NB4 (cell line): ENCODE results near the gene VRK2.
"Not testable (repeated sequence)": the region's sequence is repeated elsewhere in the genome, so short reads cannot be mapped to it uniquely, and the experiment has no call there.

Source experiments
- DNase-seq: peaks from one replicate; pipeline ENCODE4 v3.0.0; 2010; ENCODE audit warnings: low read depth
- H3K4me3 ChIP-seq: one replicate; pipeline ENCODE4 v1.5.1; 2011; ENCODE audit warnings: mild to moderate bottlenecking, low read depth, low read length, moderate library complexity
- CTCF ChIP-seq: IDR thresholded peaks from one replicate; pipeline ENCODE4 v1.5.1; 2012; ENCODE audit warnings: low read depth, low read length
- MAX ChIP-seq: IDR thresholded peaks from 2 replicates; pipeline ENCODE4 v1.6.1; 2011; ENCODE audit warnings: low read depth, low read length
- MYC ChIP-seq: IDR thresholded peaks from 2 replicates; pipeline ENCODE4 v1.6.1; 2011; ENCODE audit warnings: low read depth, low read length
- POLR2A ChIP-seq: IDR thresholded peaks from 2 replicates; pipeline ENCODE4 v1.6.1; 2011; ENCODE audit warnings: mild to moderate bottlenecking; ENCODE audit not compliant: insufficient read length; ENCODE audit errors: extremely low read depth

The VRK2 gene

DNA sequence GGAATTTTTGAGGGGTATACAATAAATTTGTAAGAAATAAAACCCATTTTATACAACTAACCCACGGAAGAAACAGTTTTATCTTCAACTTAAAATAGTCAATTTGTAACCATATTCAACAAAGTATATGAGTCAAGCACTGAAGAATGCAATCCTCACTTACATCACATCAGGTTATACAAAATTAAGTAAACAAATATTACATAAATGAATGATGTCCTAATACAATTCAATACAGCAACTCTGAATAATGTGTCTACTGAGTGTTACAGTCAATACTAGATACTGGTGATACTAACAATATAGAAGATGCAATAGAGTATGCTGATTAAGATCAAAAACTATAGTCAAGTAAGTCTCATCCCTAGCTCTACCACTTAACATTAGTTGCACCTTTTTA, 135.9 kb downstream of the VRK2 start:
- no peak for DNase-seq
- TF ChIP-seq MYC, result no peak
- TF ChIP-seq CTCF, result no peak
- TF ChIP-seq MAX, result no peak
- TF ChIP-seq POLR2A, result no peak
- no peak overlapping the region for H3K4me3 ChIP-seq

GRCh38 chr2:58186501-58186900, 139.9 kb downstream of the VRK2 start:
- DNase-seq, result no peak
- no peak overlapping the region for H3K4me3 ChIP-seq
- TF ChIP-seq MAX (no peak), MYC (no peak), POLR2A (no peak), CTCF (no peak)

- DNase-seq, H3K4me3 ChIP-seq: not testable (repeated sequence)
Measured at GRCh38 chr2:58187022-58187421, 140.4 kb downstream of the VRK2 start.

GRCh38 chr2:58194458-58194857, 147.9 kb downstream of the VRK2 start:
- no peak overlapping the region for H3K4me3 ChIP-seq
- DNase-seq, result no peak
- TF ChIP-seq MAX, result no peak
- TF ChIP-seq CTCF, result no peak
- TF ChIP-seq POLR2A, result no peak
- TF ChIP-seq MYC, result no peak

GRCh38 chr2:58195662-58196061, 149.1 kb downstream of the VRK2 start:
- H3K4me3 ChIP-seq, result no peak overlapping the region
- no peak for TF ChIP-seq MAX
- no peak for TF ChIP-seq CTCF
- no peak for TF ChIP-seq MYC
- TF ChIP-seq POLR2A, result no peak
- DNase-seq, result no peak

DNA sequence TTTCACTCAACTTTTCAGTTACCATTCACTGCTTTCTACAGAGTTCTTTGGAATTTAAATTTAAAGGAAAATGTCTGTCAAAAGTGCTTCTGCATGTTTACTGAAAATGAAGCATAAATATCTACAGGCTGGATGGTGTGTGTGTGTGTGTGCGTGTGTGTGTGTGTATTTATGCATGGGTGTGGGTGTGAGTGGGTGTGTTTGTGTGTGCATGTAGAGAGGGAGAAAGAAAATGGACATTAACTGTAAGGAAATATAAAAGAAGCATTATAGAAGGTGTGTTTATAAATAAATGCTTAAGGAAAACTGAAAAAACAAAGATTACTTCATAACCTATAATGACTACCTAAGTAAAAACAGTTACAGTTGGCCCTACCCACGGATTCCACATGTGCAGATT, 151.3 kb downstream of the VRK2 start:
- no peak for TF ChIP-seq MYC
- no peak for TF ChIP-seq POLR2A
- TF ChIP-seq MAX, result no peak
- no peak for TF ChIP-seq CTCF
- H3K4me3 ChIP-seq, result no peak overlapping the region
- DNase-seq, result no peak
